Heart right ventricle (tissue), 16 donors: ENCODE results near the gene LILRB3. TPM values are rescaled to one million over a fixed set of nuclear protein-coding genes. Genes with fewer than 3 reads are reported as not detected.
A peak's percentile ranks its signal among the peaks of the same experiment; 100 is the strongest.

Source experiments
- ATAC-seq, 8 donors: fragments of 200-7000 bp; cut with Tn5 transposase; one replicate each; pipeline ENCODE4 v1.9.1; 2020; ENCODE audit warnings: mild to moderate bottlenecking in 8 of 8, moderate library complexity in 8 of 8, moderate number of reproducible peaks in 1 of 8
- DNase-seq, 2 donors: peaks; one replicate each; pipeline ENCODE4 v3.0.0-alpha.2; 2020
- H3K27ac ChIP-seq, 10 donors: fragments of 200-600 bp; sonication (generic) in 2 of 10; one replicate each; pipeline versions ENCODE4 v1.5.0 to v1.8.0; 2020 to 2022; ENCODE audit warnings: mild to moderate bottlenecking in 3 of 10
- H3K27me3 ChIP-seq, 7 donors: fragments of 200-600 bp; one replicate each; pipeline ENCODE4 v1.8.0; 2021 to 2022; ENCODE audit warnings: mild to moderate bottlenecking in 2 of 7
- H3K36me3 ChIP-seq, 9 donors: fragments of 200-600 bp; sonication (generic) in 1 of 9; one replicate each; pipeline versions ENCODE4 v1.5.0 to v1.8.0; 2020 to 2022; ENCODE audit warnings: mild to moderate bottlenecking in 2 of 9
- H3K4me1 ChIP-seq, 9 donors: fragments of 200-600 bp; sonication (generic) in 1 of 9; one replicate each; pipeline versions ENCODE4 v1.5.0 to v1.8.0; 2020 to 2022; ENCODE audit warnings: mild to moderate bottlenecking in 4 of 9
- H3K4me3 ChIP-seq, 10 donors: fragments of 200-600 bp; sonication (generic) in 2 of 10; one replicate each; pipeline versions ENCODE4 v1.5.0 to v1.8.0; 2020 to 2022; ENCODE audit warnings: mild to moderate bottlenecking in 7 of 10, moderate library complexity in 2 of 10
- H3K9me3 ChIP-seq, 11 donors: fragments of 200-600 bp in 10 of 11; sonication (generic) in 2 of 11; one replicate each; pipeline versions ENCODE4 v1.5.0 to v1.8.0; 2013 to 2022; ENCODE audit warnings: mild to moderate bottlenecking in 2 of 11, control low read depth in 1 of 11, moderate library complexity in 1 of 11
- WGBS, 2 donors: extraction: QIAGEN DNeasy Blood & Tissue Kit; methylation state at CpG; one replicate each; pipeline ENCODE4 v1.1.7; 2013; ENCODE audit warnings: inconsistent platforms in 1 of 2; 5-methylcytosine and 5-hydroxymethylcytosine counted together
- intact Hi-C, 10 donors: fragments of 100-400 bp; cut with DNase I; formaldehyde crosslinking; loops; one replicate each; pipeline versions ENCODE4 v1.11.1 to v1.14.2; 2022
- polyA plus RNA-seq, 2 donors: library from polyadenylated mRNA; stranded (reverse); fragments of 200-250 nt; gene quantifications; one replicate each; pipeline ENCODE4 v1.2.3, GENCODE V29; 2013
- total RNA-seq, 10 donors: library from RNA; stranded (reverse); fragmentation: NEBNext Ultra II Directional in 3 of 10; extraction: Animal tissue kit (Norgen Biotek cat#: 25700) in 3 of 10; gene quantifications; one replicate each; pipeline versions ENCODE4 v1.2.1 to v1.2.4, GENCODE V29; 2021 to 2023
- TF ChIP-seq, protein P1 (sequence below), 9 donors: fragments of 200-600 bp; sonication (generic) in 2 of 9; IDR thresholded peaks; one replicate each; pipeline versions ENCODE4 v1.5.0 to v1.8.0; 2021 to 2022; ENCODE audit warnings: antibody characterized with exemption in 9 of 9, mild to moderate bottlenecking in 5 of 9, moderate library complexity in 1 of 9
- donor health status: Arrhythmogenic right ventricular cardiomyopathy.
- donor health status: ischemic (EF 13 %, LVEDD 7.1; RV severe dilation, severe dysfunction).
- donor health status: healthy with polysubstance abuse.
- donor health status: DM: no; HTN: yes; CAD: no.
- donor health status: DM: no; HTN: no; CAD: no.
- donor health status: ischemic (EF 25% LVEDD 6.9; RV normal size, moderate dysfunction).
- donor health status: ischemic (EF 25% LVEDD 5.7; RV mildly dilated, moderate dysfunction).
- donor health status: healthy.
- donor health status: DM: yes; HTN: yes; CAD: no.
- donor health status: Ischemic cardiomyopathy.
- donor health status: ischemic (EF 35%, LVEDD 5.7; RV mildly dilated, moderate dysfunction).
- donor health status: nonischemic (EF 11% LVEDD 7.7; RV severe dilation, severe dysfunction).
- donor health status: DM: yes; HTN: yes; CAD: no.
- donor health status: PGD.
- donor health status: ischemic (EF 29% LVEDD 5.4; RV normal size, mild dysfunction).
- donor health status: nonischemic (EF 23%, LVEDD 6.1; RV moderate dilation, normal function).

LILRB3 gene
- total and polyA plus RNA-seq, 12 donors: 0.71 to 18.3 (median 2.3) TPM

DNA sequence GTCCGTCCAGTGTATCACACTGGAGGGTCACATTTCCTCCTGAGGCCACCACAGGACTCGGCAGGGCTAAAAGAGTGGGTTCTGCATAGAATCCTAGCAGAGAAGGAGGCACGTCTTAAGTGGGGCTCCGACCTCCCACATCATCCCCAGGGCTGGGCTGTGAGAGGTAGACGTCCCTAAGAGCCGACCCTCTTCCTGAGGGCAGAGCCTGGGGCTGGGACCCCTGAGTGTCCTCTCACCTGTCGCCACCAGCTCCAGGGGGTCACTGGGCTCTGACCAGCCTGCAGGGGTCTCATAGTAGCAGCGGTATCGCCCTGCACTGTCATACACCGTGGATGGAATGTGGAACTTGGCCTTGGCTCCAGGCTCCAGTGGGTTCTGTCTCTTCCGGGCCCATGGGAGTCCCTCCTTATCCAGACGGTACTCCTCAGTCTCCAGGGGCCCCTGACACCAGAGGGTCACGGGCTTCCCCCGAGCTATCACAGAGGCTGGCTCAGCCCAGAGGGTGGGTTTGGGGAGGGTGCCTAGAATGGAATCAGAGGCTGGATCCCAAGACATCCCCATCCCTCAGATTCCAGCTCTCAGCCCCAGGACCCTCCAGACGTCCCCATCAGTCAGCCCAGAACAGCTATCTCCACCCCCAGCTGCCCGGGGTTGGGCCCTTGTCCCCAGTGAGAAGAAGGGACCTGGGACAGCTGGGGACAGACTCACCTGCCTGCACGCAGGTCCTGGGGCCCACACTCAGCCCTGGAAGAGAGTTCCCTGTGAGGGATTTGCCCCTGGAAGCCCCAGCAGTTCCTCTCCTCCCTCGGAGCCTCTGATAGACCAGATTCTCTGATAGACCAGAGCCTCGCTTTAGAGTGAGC lies 33.7 kb upstream of the LILRB3 start:
- peak overlapping the region in 6 of 10 donors; percentile 2 to 47 (median 30) for H3K4me3 ChIP-seq
- 65 to 66% methylated on average over 19 of the region's 19 CpGs for WGBS, 2 donors
- DNase-seq (no peak), ATAC-seq (peak in 2 of 8 donors; percentile 36 to 48)
- intact Hi-C loops: no loop called here
- H3K27ac ChIP-seq: peak overlapping the region in 4 of 10 donors; percentile 34 to 75 (median 46)
- no peaks in the 10 kb centered on the region for H3K9me3 ChIP-seq
- H3K4me1 ChIP-seq: peaks cover 0 to 9% (median 0%) of the 10 kb centered on the region in 9 donors
- H3K27me3 ChIP-seq: peaks cover 0 to 62% (median 51%) of the 10 kb centered on the region in 7 donors
- H3K36me3 ChIP-seq: no peaks in the 10 kb centered on the region
- TF ChIP-seq, protein P1, sequence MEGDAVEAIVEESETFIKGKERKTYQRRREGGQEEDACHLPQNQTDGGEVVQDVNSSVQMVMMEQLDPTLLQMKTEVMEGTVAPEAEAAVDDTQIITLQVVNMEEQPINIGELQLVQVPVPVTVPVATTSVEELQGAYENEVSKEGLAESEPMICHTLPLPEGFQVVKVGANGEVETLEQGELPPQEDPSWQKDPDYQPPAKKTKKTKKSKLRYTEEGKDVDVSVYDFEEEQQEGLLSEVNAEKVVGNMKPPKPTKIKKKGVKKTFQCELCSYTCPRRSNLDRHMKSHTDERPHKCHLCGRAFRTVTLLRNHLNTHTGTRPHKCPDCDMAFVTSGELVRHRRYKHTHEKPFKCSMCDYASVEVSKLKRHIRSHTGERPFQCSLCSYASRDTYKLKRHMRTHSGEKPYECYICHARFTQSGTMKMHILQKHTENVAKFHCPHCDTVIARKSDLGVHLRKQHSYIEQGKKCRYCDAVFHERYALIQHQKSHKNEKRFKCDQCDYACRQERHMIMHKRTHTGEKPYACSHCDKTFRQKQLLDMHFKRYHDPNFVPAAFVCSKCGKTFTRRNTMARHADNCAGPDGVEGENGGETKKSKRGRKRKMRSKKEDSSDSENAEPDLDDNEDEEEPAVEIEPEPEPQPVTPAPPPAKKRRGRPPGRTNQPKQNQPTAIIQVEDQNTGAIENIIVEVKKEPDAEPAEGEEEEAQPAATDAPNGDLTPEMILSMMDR (IDR thresholded peaks at IDR 0.05): no peak

DNA sequence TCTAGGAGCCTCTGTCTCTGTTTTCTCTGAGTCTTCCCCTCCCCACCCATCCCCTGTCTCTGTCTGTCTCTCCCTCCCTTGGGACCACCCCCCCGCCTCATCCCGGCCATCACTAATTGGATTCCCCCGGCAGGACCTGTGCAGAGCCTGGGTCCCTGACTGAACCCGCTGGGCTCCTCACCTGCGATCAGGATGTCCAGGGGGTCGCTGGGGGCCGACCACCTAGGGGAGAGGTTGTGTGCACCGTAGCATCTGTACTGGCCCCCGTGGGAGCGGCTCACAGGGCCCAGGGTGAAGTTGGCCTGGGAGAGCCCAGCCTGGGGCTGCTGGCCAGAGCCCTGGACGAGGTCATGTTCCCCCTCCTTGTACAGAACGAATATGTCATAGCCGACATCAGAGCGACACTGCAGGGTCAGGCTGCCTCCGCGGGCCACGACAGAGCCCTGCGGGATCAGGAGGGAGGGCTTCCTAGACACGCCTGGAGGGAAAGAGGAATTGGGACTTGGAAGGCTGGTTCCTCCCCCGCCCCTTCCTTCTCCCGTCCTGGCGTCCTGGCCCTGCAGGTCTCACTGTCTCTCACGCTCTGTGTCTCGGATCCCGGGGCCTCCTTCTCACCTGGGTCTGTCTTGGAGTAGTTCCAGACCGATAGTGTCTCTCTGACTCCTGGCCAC lies 32.4 kb upstream of the LILRB3 start:
- Histone ChIP-seq H3K27ac (peak overlapping the region in 1 of 10 donors; percentile 75), H3K4me1 (peaks cover 0 to 9% (median 0%) of the 10 kb centered on the region in 9 donors), H3K4me3 (peak overlapping the region in 5 of 10 donors; percentile 2 to 47 (median 25)), H3K9me3 (no peaks in the 10 kb centered on the region), H3K36me3 (no peaks in the 10 kb centered on the region), H3K27me3 (peaks cover 0 to 62% (median 51%) of the 10 kb centered on the region in 7 donors)
- DNase-seq: no peak
- ATAC-seq: peak in 2 of 8 donors; percentile 37
- WGBS, 2 donors: 41 to 48% methylated on average over 22 to 26 of the region's 26 CpGs
- TF ChIP-seq, protein P1 (IDR thresholded peaks at IDR 0.05): no peak
- intact Hi-C loops: no loop called here

GRCh38 chr19:54254195-54254906 lies 31.5 kb upstream of the LILRB3 start:
- intact Hi-C loops: no loop called here
- no peaks in the 10 kb centered on the region for H3K9me3 ChIP-seq
- ATAC-seq: peak in 1 of 8 donors; percentile 30
- H3K4me3 ChIP-seq: no peak overlapping the region
- peaks cover 0 to 66% (median 51%) of the 10 kb centered on the region in 7 donors for H3K27me3 ChIP-seq
- H3K4me1 ChIP-seq: peaks cover 0 to 9% (median 0%) of the 10 kb centered on the region in 9 donors
- 55 to 58% methylated on average over 17 of the region's 17 CpGs for WGBS, 2 donors
- no peak overlapping the region for H3K27ac ChIP-seq
- no peak for DNase-seq
- TF ChIP-seq, protein P1 (IDR thresholded peaks at IDR 0.05): no peak
- H3K36me3 ChIP-seq: no peaks in the 10 kb centered on the region
